RWPE1 (cell line): ENCODE data around the gene ARHGDIA.
"Not testable (repeated sequence)": the region's sequence is repeated elsewhere in the genome, so short reads cannot be mapped to it uniquely, and the experiment has no call there.

Experiments
- CTCF ChIA-PET: fragments of 350-600 bp; sonication (Branson Sonifier 250); formaldehyde crosslinking; extraction: SDS; loops from one replicate; lab custom pipeline; 2021; lab: Yijun Ruan, JAX
- POLR2A ChIA-PET: fragments of 400-600 bp; formaldehyde crosslinking; extraction: SDS; loops from one replicate; lab custom pipeline; 2020; ENCODE audit warnings: antibody characterized with exemption; ENCODE audit not compliant: low non-redundant PET; lab: Yijun Ruan, JAX
- DNase-seq: peaks from one replicate; pipeline ENCODE4 v3.0.0; 2012; ENCODE audit warnings: low spot score
- H3K27ac ChIP-seq: fragments of 450-650 bp; 2 replicates; pipeline ENCODE4 v1.5.1; 2017
- TF ChIP-seq, protein P1 (sequence below): fragments of 450-650 bp; conservative IDR thresholded peaks from 2 replicates; pipeline ENCODE4 v1.5.1; 2017; ENCODE audit warnings: low read depth, mild to moderate bottlenecking

Gene ARHGDIA

DNA sequence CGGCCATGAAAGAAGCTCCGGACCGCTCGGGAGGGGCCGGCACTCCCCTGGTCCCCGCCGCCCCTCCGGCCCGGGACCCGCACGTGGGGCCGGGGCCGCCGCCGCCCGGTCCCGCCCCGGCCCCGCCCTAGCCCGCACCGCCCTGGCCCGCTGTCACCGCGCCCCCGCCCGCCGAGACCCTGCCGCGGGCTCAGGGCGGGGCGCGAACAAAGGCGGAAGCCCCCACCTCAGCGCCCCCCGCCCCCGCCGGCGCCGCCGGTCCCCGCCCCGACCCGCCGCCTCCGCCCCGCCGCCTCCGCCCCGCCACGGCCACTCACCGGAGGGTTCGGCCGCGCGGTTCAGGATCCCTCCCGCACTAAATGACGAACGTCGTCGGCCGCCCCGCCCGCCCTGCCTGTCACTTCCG lies at the start of gene ARHGDIA:
TSS of gene ARHGDIA (minus strand) at position 357 of the 406 bp plus-strand sequence. CDS start 1,407 bp downstream, outside the sequence.
- ChIA-PET CTCF (no interaction called here), POLR2A (no interaction called here)
- DNase-seq: no peak
- H3K27ac ChIP-seq: peak within 1 kb of the TSS; percentile 97
- TF ChIP-seq, protein P1, sequence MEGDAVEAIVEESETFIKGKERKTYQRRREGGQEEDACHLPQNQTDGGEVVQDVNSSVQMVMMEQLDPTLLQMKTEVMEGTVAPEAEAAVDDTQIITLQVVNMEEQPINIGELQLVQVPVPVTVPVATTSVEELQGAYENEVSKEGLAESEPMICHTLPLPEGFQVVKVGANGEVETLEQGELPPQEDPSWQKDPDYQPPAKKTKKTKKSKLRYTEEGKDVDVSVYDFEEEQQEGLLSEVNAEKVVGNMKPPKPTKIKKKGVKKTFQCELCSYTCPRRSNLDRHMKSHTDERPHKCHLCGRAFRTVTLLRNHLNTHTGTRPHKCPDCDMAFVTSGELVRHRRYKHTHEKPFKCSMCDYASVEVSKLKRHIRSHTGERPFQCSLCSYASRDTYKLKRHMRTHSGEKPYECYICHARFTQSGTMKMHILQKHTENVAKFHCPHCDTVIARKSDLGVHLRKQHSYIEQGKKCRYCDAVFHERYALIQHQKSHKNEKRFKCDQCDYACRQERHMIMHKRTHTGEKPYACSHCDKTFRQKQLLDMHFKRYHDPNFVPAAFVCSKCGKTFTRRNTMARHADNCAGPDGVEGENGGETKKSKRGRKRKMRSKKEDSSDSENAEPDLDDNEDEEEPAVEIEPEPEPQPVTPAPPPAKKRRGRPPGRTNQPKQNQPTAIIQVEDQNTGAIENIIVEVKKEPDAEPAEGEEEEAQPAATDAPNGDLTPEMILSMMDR: no peak

DNA sequence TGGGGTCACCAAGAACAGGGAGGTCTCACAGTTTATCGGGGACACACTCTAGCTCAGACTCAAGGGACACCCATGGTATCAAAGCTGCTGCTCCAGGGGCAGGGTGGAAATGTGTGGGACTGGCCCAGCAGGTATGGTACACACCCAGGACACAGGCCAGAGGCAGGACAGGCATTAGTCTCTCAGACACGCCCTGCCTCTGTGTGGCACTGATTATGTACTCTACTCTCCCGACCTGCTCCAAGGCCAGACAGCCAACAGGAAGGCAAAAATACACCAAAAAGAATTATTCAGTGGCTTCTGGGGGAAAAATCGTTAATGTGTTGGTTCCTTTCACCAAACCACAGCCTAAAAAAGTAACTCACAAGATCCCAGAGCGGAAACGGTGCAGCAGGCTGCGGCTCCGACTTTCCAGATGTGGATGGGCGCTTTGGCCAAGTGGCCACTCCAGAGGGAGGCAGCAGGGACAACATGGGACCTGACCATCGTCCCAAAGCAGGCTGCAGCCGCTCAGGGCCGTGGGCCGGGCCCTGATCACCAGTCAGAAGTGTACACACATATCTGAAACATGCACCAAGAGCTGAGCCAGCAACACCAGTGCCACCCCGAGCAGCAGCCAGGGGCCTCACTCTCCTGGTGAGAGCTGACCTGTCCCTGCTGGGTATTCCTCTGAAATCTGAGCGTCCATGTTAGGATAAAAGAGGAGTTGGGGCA lies 47.9 kb upstream of the ARHGDIA start:
- CTCF ChIA-PET: interaction anchor here (1.3 kb wide), 1 partner anchor 102 kb away, joined by 7 read pairs; no protein-coding TSS in a partner anchor
- POLR2A ChIA-PET: no interaction called here
- no peak for DNase-seq
- TF ChIP-seq, protein P1: no peak
- H3K27ac ChIP-seq: peak overlapping the region; percentile 98

DNA sequence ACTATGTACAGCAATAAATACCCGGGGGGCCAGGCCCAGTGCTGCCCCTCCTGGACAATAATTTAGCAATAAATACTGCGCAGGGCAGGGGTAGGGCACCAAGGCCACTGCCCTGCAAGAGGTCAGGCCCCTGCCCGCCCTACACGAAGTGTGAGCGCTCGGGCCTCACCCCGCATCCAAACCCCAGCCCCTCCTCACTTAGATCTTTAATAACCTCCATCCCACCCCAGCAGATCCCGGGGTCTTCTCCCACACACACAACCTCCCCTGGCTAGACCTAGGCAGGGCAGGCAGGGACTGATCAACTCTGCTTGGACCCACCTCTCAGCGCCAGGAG lies 47.2 kb upstream of the ARHGDIA start:
- POLR2A ChIA-PET, DNase-seq: not testable (repeated sequence)
- CTCF ChIA-PET: interaction anchor here (1.3 kb wide), 1 partner anchor 102 kb away, joined by 7 read pairs; no protein-coding TSS in a partner anchor
- H3K27ac ChIP-seq: peak overlapping the region; percentile 98

DNA sequence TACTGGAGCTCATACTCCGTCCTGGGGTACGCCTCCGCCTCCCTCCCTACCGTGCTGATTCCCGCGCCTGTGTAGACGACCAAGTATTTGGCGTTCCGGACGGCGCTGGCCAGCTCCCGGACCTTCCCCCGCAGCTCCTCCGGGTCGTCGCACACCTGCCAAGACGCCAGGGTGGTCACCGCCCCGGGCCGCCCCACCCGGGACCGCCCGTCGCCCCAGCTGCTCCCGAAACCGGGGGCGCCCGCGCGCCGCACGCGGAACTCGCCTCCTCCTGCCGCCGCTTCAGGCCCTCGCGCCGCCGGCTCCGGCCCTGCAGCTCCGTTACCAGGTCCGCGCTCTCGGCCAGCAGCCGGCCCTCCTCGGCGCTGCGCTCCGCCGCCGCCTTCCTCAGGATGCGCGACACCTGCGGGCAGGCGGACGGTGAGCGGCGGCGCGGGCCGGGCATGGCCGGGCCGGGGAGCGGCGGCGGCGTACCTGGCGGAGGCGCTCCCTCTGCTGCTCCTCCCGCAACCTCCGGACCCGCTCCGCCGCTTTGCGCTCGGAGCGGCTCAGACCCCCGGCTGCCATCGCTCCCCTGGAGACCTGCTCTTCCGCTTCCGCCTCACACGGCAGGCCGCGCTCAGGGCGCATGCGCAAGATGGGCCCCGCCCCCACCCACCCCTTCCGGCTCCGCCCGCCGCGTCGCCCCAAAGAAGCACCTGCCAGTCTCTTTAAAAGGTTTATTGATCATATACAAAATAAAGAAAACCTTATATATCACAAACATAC lies 46.6 kb upstream of the ARHGDIA start, which contains the start of gene SIRT7:
TSS of gene SIRT7 (minus strand) at position 612 of the 768 bp plus-strand sequence. CDS start at position 567, 45 bp downstream.
- peak within 1 kb of the TSS; percentile 98 for H3K27ac ChIP-seq
- DNase-seq: peak; percentile 87
- ChIA-PET POLR2A (interaction anchor here (0.5 to 1.1 kb wide), 4 partner anchors 9 to 305 kb away, joined by 3 read pairs; no protein-coding TSS in a partner anchor), CTCF (interaction anchor here (0.7 kb wide), 2 partner anchors 35 to 205 kb away, joined by 3 to 5 read pairs; partner anchors contain the start of gene SLC25A10)
- TF ChIP-seq, protein P1: no peak

GRCh38 chr17:81916234-81917001 lies 45.3 kb upstream of the ARHGDIA start:
- DNase-seq: peak; percentile 79
- ChIA-PET POLR2A (interaction anchor here (0.7 to 1.1 kb wide), 2 partner anchors 10 to 79 kb away, joined by 3 to 10 read pairs; no protein-coding TSS in a partner anchor), CTCF (interaction anchor here (0.6 to 0.7 kb wide), 2 partner anchors 204 to 577 kb away, joined by 3 to 5 read pairs; partner anchors contain the start of gene SLC25A10)
- H3K27ac ChIP-seq: peak overlapping the region; percentile 98
- TF ChIP-seq, protein P1: no peak

DNA sequence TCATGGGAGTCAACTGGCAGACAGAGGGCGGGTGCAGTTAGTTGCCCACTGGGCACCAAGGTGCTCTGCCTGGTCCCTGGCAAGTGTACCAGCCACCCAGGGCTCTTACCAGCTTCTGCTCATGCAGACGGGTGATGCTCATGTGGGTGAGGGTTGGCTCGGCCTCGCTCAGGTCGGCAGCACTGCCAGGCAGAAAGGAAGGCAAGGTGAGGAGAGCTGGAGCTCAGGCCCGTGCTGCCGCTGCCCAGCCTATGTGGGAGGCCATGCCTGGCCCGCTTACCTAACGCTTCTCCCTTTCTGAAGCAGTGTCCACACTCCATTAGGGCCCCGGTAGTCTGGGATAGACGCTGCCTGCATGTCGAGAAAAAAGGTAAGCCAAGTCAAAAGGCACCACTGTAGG lies 44.2 kb upstream of the ARHGDIA start:
- peak overlapping the region; percentile 98 for H3K27ac ChIP-seq
- TF ChIP-seq, protein P1: no peak
- CTCF ChIA-PET: no interaction called here
- POLR2A ChIA-PET: no interaction called here
- DNase-seq: no peak
